Heart left ventricle (tissue), 13 donors: ENCODE results near the gene SFXN4.

Source experiments
- CTCF ChIP-seq, 12 donors: fragments of 200-600 bp; sonication (generic) in 4 of 12; IDR thresholded peaks; one replicate each; pipeline versions ENCODE4 v1.5.0 to v1.8.0; 2018 to 2022; ENCODE audit warnings: antibody characterized with exemption in 12 of 12, mild to moderate bottlenecking in 5 of 12
- POLR2A ChIP-seq, 2 donors: fragments of 450-650 bp; IDR thresholded peaks; one replicate each; pipeline ENCODE4 v1.6.1; 2017; ENCODE audit warnings: antibody characterized with exemption in 2 of 2, mild to moderate bottlenecking in 2 of 2, moderate library complexity in 2 of 2
- donor health status: ischemic (EF 13 %, LVEDD 7.1; RV severe dilation, severe dysfunction).
- donor health status: DM: no; HTN: yes; CAD: no.
- donor health status: DM: no; HTN: no; CAD: no.
- donor health status: ischemic (EF 25% LVEDD 6.9; RV normal size, moderate dysfunction).
- donor health status: ischemic (EF 25% LVEDD 5.7; RV mildly dilated, moderate dysfunction).
- donor health status: ischemic (EF 35%, LVEDD 5.7; RV mildly dilated, moderate dysfunction).
- donor health status: nonischemic (EF 11% LVEDD 7.7; RV severe dilation, severe dysfunction).
- donor health status: DM: yes; HTN: yes; CAD: no.
- donor health status: PGD.
- donor health status: ischemic (EF 29% LVEDD 5.4; RV normal size, mild dysfunction).
- donor health status: nonischemic (EF 23%, LVEDD 6.1; RV moderate dilation, normal function).

GRCh38 chr10:119161680-119162451 is 3.6 kb downstream of the SFXN4 start:
- TF ChIP-seq CTCF (IDR thresholded peaks at IDR 0.05), result no peak
- no peak for TF ChIP-seq POLR2A (IDR thresholded peaks at IDR 0.05)
